H1 (cell line): Measurements from ENCODE around the gene SMIM28. TPM values are rescaled to one million over a fixed set of nuclear protein-coding genes. Genes with fewer than 3 reads are reported as not detected.

Source experiments
- CTCF ChIA-PET: fragments of 300-600 bp; sonication (Branson Sonifier 250); formaldehyde crosslinking; loops from one replicate; lab custom pipeline; 2021; ENCODE audit not compliant: partially characterized antibody; lab: Charles Lee
- POLR2A ChIA-PET: fragments of 300-600 bp; sonication (Branson Sonifier 250); formaldehyde crosslinking; loops from one replicate; lab custom pipeline; 2021; ENCODE audit warnings: inconsistent platforms; ENCODE audit not compliant: partially characterized antibody; lab: Charles Lee
- DNase-seq, 2 experiments: peaks; one replicate each; pipeline versions ENCODE4 v3.0.0 to v3.0.0-alpha.2; 2010 to 2022; ENCODE audit warnings: low spot score in 2 of 2, low read depth in 1 of 2, mixed read lengths in 1 of 2
- FAIRE-seq: peaks from 2 replicates; lab custom pipeline; 2011; peaks lifted over from hg19 to GRCh38; lab: Jason Lieb, UNC
- H2AFZ ChIP-seq: 2 replicates; pipeline ENCODE4 v1.8.1; 2012; ENCODE audit warnings: low read length, inconsistent platforms
- H2AK5ac ChIP-seq: 2 replicates; pipeline ENCODE4 v1.6.1; 2013; ENCODE audit warnings: low read depth, low read length
- H2BK120ac ChIP-seq: replicated peaks from 2 replicates; pipeline ENCODE3; 2013; ENCODE audit warnings: low read depth, low read length, inconsistent platforms
- H2BK12ac ChIP-seq: 2 replicates; pipeline ENCODE4 v1.6.1; 2013; ENCODE audit warnings: low read depth, low read length
- H2BK15ac ChIP-seq: 2 replicates; pipeline ENCODE4 v1.6.1; 2013; ENCODE audit warnings: low read length
- H2BK20ac ChIP-seq: 2 replicates; pipeline ENCODE4 v1.6.1; 2013; ENCODE audit warnings: low read length
- H2BK5ac ChIP-seq: 2 replicates; pipeline ENCODE4 v1.6.1; 2013; ENCODE audit warnings: low read depth, low read length
- H3K14ac ChIP-seq: 2 replicates; pipeline ENCODE4 v1.6.1; 2013; ENCODE audit warnings: inconsistent platforms; ENCODE audit not compliant: insufficient read length
- H3K18ac ChIP-seq: 2 replicates; pipeline ENCODE4 v1.6.1; 2013; ENCODE audit warnings: low read length; ENCODE audit errors: extremely low read depth
- H3K23ac ChIP-seq: 2 replicates; pipeline ENCODE4 v1.6.1; 2013; ENCODE audit warnings: inconsistent platforms; ENCODE audit not compliant: insufficient read length
- H3K23me2 ChIP-seq: 2 replicates; pipeline ENCODE4 v1.6.1; 2013; ENCODE audit warnings: low read depth, low read length
- H3K27ac ChIP-seq: 2 replicates; pipeline ENCODE4 v1.6.1; 2011; ENCODE audit warnings: low read depth, low read length, inconsistent platforms
- H3K27me3 ChIP-seq, 4 experiments: replicated peaks in 1 of 4; 1 replicate in 1 of 4; 2 replicates in 3 of 4; pipeline versions ENCODE4 v1.6.1 to v1.8.1; 2011 to 2013; ENCODE audit warnings: low read length in 3 of 4, mild to moderate bottlenecking in 3 of 4, inconsistent platforms in 2 of 4, mixed read lengths in 2 of 4, moderate library complexity in 1 of 4; ENCODE audit not compliant: control insufficient read depth in 3 of 4, insufficient read depth in 3 of 4; ENCODE audit errors: extremely low read depth in 1 of 4
- H3K36me3 ChIP-seq, 4 experiments: 2 replicates each; pipeline versions ENCODE4 v1.6.1 to v1.8.1; 2011 to 2013; ENCODE audit warnings: mild to moderate bottlenecking in 4 of 4, low read length in 3 of 4, moderate library complexity in 2 of 4, control low read depth in 1 of 4, inconsistent platforms in 1 of 4; ENCODE audit not compliant: insufficient read depth in 4 of 4, control insufficient read depth in 2 of 4
- H3K4ac ChIP-seq: replicated peaks from 2 replicates; pipeline ENCODE3; 2013; ENCODE audit warnings: low read length, low read depth, mixed read lengths, inconsistent platforms; ENCODE audit not compliant: insufficient read length
- H3K4me1 ChIP-seq, 4 experiments: replicated peaks in 1 of 4; 1 replicate in 1 of 4; 2 replicates in 3 of 4; pipeline versions ENCODE4 v1.6.1 to v1.8.1; 2011 to 2013; ENCODE audit warnings: low read length in 3 of 4, inconsistent platforms in 2 of 4, mixed read lengths in 1 of 4; ENCODE audit not compliant: insufficient read depth in 4 of 4, control insufficient read depth in 3 of 4
- H3K4me2 ChIP-seq, 2 experiments: 2 replicates each; pipeline versions ENCODE4 v1.6.1 to v1.8.1; 2011 to 2013; ENCODE audit warnings: low read depth in 2 of 2, low read length in 2 of 2, control low read depth in 1 of 2, inconsistent platforms in 1 of 2, mild to moderate bottlenecking in 1 of 2; ENCODE audit not compliant: insufficient read depth in 1 of 2
- H3K4me3 ChIP-seq, 4 experiments: fragments of 200-600, 300-600 bp in 1 of 4; sonication (generic), shearing (Covaris generic), sonication (Bioruptor Twin) in 1 of 4; 2 replicates each; pipeline versions ENCODE4 v1.5.1 to v1.8.1; 2011 to 2016; ENCODE audit warnings: low read length in 4 of 4, low read depth in 3 of 4, control low read depth in 2 of 4, inconsistent platforms in 2 of 4, mild to moderate bottlenecking in 2 of 4, mixed read lengths in 1 of 4, moderate library complexity in 1 of 4; ENCODE audit not compliant: insufficient read depth in 2 of 4; ENCODE audit errors: extremely low read depth in 1 of 4
- H3K56ac ChIP-seq: replicated peaks from 2 replicates; pipeline ENCODE3; 2013; ENCODE audit warnings: low read depth, mild to moderate bottlenecking, mixed read lengths, low read length, inconsistent platforms; ENCODE audit not compliant: insufficient read length
- H3K79me1 ChIP-seq: 2 replicates; pipeline ENCODE4 v1.6.1; 2013; ENCODE audit warnings: low read depth, low read length, control low read depth
- H3K79me2 ChIP-seq, 2 experiments: 2 replicates each; pipeline versions ENCODE4 v1.6.1 to v1.8.1; 2012 to 2013; ENCODE audit warnings: low read length in 2 of 2, mild to moderate bottlenecking in 2 of 2, inconsistent platforms in 1 of 2; ENCODE audit not compliant: insufficient read depth in 2 of 2, control insufficient read depth in 1 of 2
- H3K9ac ChIP-seq, 4 experiments: replicated peaks in 1 of 4; 1 replicate in 1 of 4; 2 replicates in 3 of 4; pipeline versions ENCODE4 v1.6.1 to v1.8.1; 2011 to 2013; ENCODE audit warnings: low read depth in 3 of 4, low read length in 3 of 4, control low read depth in 2 of 4, mild to moderate bottlenecking in 2 of 4, moderate library complexity in 2 of 4, inconsistent platforms in 1 of 4; ENCODE audit errors: extremely low read depth in 1 of 4
- H3K9me3 ChIP-seq, 2 experiments: 2 replicates each; pipeline versions ENCODE4 v1.6.1 to v1.8.1; 2012 to 2013; ENCODE audit warnings: mild to moderate bottlenecking in 2 of 2, moderate library complexity in 2 of 2, control low read depth in 1 of 2, inconsistent platforms in 1 of 2, low read depth in 1 of 2, low read length in 1 of 2, mixed read lengths in 1 of 2; ENCODE audit not compliant: insufficient read depth in 2 of 2
- H4K20me1 ChIP-seq, 2 experiments: replicated peaks in 1 of 2; 2 replicates each; pipeline versions ENCODE3 to v1.8.1; 2011 to 2013; ENCODE audit warnings: inconsistent platforms in 2 of 2, low read length in 2 of 2, mild to moderate bottlenecking in 1 of 2; ENCODE audit not compliant: insufficient read depth in 2 of 2, control insufficient read depth in 1 of 2
- H4K5ac ChIP-seq: 2 replicates; pipeline ENCODE4 v1.6.1; 2013; ENCODE audit warnings: low read length, low read depth, mixed read lengths, inconsistent platforms; ENCODE audit not compliant: insufficient read length
- H4K8ac ChIP-seq: 2 replicates; pipeline ENCODE4 v1.8.0; 2013; ENCODE audit warnings: mild to moderate bottlenecking, moderate library complexity, low read length, inconsistent platforms; ENCODE audit not compliant: insufficient read depth; ENCODE audit errors: extremely low read depth
- H4K91ac ChIP-seq: replicated peaks from 2 replicates; pipeline ENCODE3; 2013; ENCODE audit warnings: low read length, mixed read lengths, inconsistent platforms; ENCODE audit not compliant: insufficient read length
- CBX5 ChIP-seq: fragments of 300-800, 300-1000 bp; sonication (generic); IDR thresholded peaks from 2 replicates; pipeline ENCODE4 v1.7.1; 2016; ENCODE audit warnings: antibody characterized with exemption, low read length, low read depth
- CREB1 ChIP-seq: IDR thresholded peaks from 2 replicates; pipeline ENCODE4 v1.6.1; 2012; ENCODE audit warnings: inconsistent platforms
- EP300 ChIP-seq, 2 experiments: IDR thresholded peaks; 1 replicate in 1 of 2; 2 replicates in 1 of 2; pipeline ENCODE4 v1.6.1; 2011 to 2012; ENCODE audit warnings: low read depth in 2 of 2, low read length in 2 of 2, mild to moderate bottlenecking in 2 of 2, borderline replicate concordance in 1 of 2, inconsistent platforms in 1 of 2, moderate library complexity in 1 of 2
- FOSL1 ChIP-seq: IDR thresholded peaks from 2 replicates; pipeline ENCODE4 v1.6.1; 2011; ENCODE audit warnings: mild to moderate bottlenecking, low read depth, low read length, moderate library complexity; ENCODE audit not compliant: insufficient read depth
- KDM4A ChIP-seq: IDR thresholded peaks from one replicate; pipeline ENCODE4 v1.7.1; 2012; ENCODE audit warnings: low read depth, mild to moderate bottlenecking, moderate library complexity, low read length, inconsistent platforms; ENCODE audit not compliant: severe bottlenecking
- NRF1 ChIP-seq: IDR thresholded peaks from 2 replicates; pipeline ENCODE4 v1.6.1; 2011; ENCODE audit warnings: mild to moderate bottlenecking, low read depth, low read length, improper control_type of control experiment
- RFX5 ChIP-seq: IDR thresholded peaks from 2 replicates; pipeline ENCODE4 v1.6.1; 2011; ENCODE audit warnings: low read depth, low read length, improper control_type of control experiment, borderline replicate concordance
- SAP30 ChIP-seq: fragments of 300-600 bp; sonication (generic); IDR thresholded peaks from 2 replicates; pipeline ENCODE4 v1.7.1; 2012; ENCODE audit warnings: low read length, moderate library complexity, mild to moderate bottlenecking, inconsistent platforms; ENCODE audit not compliant: insufficient read depth, insufficient replicate concordance
- SIN3A ChIP-seq, 2 experiments: IDR thresholded peaks in 1 of 2; conservative IDR thresholded peaks in 1 of 2; 2 replicates each; pipeline ENCODE4 v1.6.1; 2011 to 2012; ENCODE audit warnings: low read length in 2 of 2, improper control_type of control experiment in 1 of 2, low read depth in 1 of 2, mild to moderate bottlenecking in 1 of 2
- SIRT6 ChIP-seq: IDR thresholded peaks from one replicate; pipeline ENCODE4 v1.7.1; 2012; ENCODE audit warnings: low read length, inconsistent platforms
- SP4 ChIP-seq: IDR thresholded peaks from 2 replicates; pipeline ENCODE4 v1.6.1; 2012; ENCODE audit warnings: low read length, inconsistent platforms
- SUZ12 ChIP-seq: fragments of 200-600 bp; sonication (generic); IDR thresholded peaks from 2 replicates; pipeline ENCODE4 v1.6.1; 2012; ENCODE audit warnings: mild to moderate bottlenecking, inconsistent platforms, low read length, moderate library complexity, mixed read lengths
- TCF12 ChIP-seq: IDR thresholded peaks from 2 replicates; pipeline ENCODE4 v1.6.1; 2011; ENCODE audit warnings: low read depth, mild to moderate bottlenecking, low read length
- YY1 ChIP-seq: IDR thresholded peaks from 2 replicates; pipeline ENCODE4 v1.6.1; 2011; ENCODE audit warnings: low read depth, mild to moderate bottlenecking, low read length
- ZNF274 ChIP-seq: IDR thresholded peaks from 2 replicates; pipeline ENCODE4 v1.7.0; 2012; ENCODE audit warnings: low read length, borderline replicate concordance; ENCODE audit errors: extremely low read depth
- WGBS, 2 experiments: shearing (Covaris generic) in 1 of 2; methylation state at CpG; one replicate each; pipeline versions ENCODE4 v1.1.6 to v1.1.7; 2013 to 2015; ENCODE audit warnings: low lambda C conversion rate in 2 of 2, mixed read lengths in 2 of 2, inconsistent platforms in 1 of 2, low coverage in 1 of 2, missing lambda C conversion rate in 1 of 2; ENCODE audit not compliant: insufficient replicate concordance in 2 of 2, insufficient coverage in 1 of 2, insufficient read length in 1 of 2; ENCODE audit errors: extremely low coverage in 1 of 2, missing lambda C conversion rate in 1 of 2; 5-methylcytosine and 5-hydroxymethylcytosine counted together
- polyA plus RNA-seq, 7 experiments: library from polyadenylated mRNA; depleted of rRNA in 3 of 7; stranded (reverse) in 5 of 7; unstranded in 2 of 7; fragments of >200 nt in 5 of 7; fragments of 200-250 nt in 2 of 7; gene quantifications; 1 replicate in 5 of 7; 2 replicates in 1 of 7; 4 replicates in 1 of 7; pipeline versions ENCODE4 v1.2.1 to v1.2.3, GENCODE V29; 2011 to 2013; ENCODE audit warnings: missing spikeins in 2 of 7, mixed read lengths in 2 of 7
- total RNA-seq: library from RNA; stranded (reverse); fragmentation: NEBNext Ultra II Directional; extraction: Animal tissue kit (Norgen Biotek cat#: 25700); gene quantifications from 2 replicates; pipeline ENCODE4 v1.2.1, GENCODE V29; 2021

Gene SMIM28
- total and polyA plus RNA-seq, 2 of the 8 experiments (the other 6 are each of a cell fraction or from before 2014, with no cell fraction given), result not detected

DNA sequence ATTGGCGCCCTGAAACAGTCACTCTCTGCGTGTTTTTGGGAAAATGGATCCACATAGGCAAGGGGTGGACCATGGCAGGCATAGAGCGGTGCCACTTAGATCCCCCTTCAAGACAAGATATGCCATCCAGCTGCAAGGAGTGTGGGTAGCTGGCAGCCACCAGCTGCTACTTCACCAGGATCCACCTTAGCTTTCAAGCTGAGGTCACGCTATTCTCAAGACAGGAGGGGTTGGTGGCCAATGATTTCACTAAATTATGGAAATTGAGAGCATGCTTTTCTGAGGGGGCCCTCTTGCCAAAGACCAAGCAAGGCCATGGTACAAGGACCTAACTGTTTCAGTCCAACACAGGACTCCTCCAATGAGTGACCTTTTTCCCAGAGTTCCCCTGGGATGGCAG lies 42.7 kb downstream of the SMIM28 start:
- no peaks in the 10 kb centered on the region for H3K79me1 ChIP-seq
- H3K4me1 ChIP-seq, result no peaks in the 10 kb centered on the region
- H3K14ac ChIP-seq, result no peak overlapping the region
- H3K4me2 ChIP-seq, result no peak overlapping the region
- no peak overlapping the region for H2BK12ac ChIP-seq
- no peak overlapping the region for H3K4me3 ChIP-seq
- POLR2A ChIA-PET, result interaction anchor here (1.1 to 1.9 kb wide), 2 partner anchors 13 to 15 kb away, joined by 6 to 12 read pairs; partner anchors contain the start of gene HEBP2
- H3K9ac ChIP-seq, result no peak overlapping the region
- no peak overlapping the region for H2BK20ac ChIP-seq
- no peak overlapping the region for H2AK5ac ChIP-seq
- no peak overlapping the region for H2BK120ac ChIP-seq
- H4K5ac ChIP-seq, result no peak overlapping the region
- no peaks in the 10 kb centered on the region for H3K27me3 ChIP-seq
- CTCF ChIA-PET, result interaction anchor here (1.3 to 1.4 kb wide), 3 partner anchors 8 to 88 kb away, joined by 4 to 5 read pairs (median 4); partner anchors contain the start of gene HEBP2
- H3K18ac ChIP-seq, result no peak overlapping the region
- H3K23ac ChIP-seq, result no peak overlapping the region
- no peak overlapping the region for H2BK15ac ChIP-seq
- H4K91ac ChIP-seq, result no peak overlapping the region
- FAIRE-seq (no peak), DNase-seq (no peak)
- no peaks in the 10 kb centered on the region for H3K79me2 ChIP-seq
- no peak overlapping the region for H4K8ac ChIP-seq
- H3K36me3 ChIP-seq, result peaks cover 0 to 12% (median 7%) of the 10 kb centered on the region in 4 experiments; a peak in 4 of 8 replicates
- H3K56ac ChIP-seq, result no peak overlapping the region
- H3K27ac ChIP-seq, result no peak overlapping the region
- no peak overlapping the region for H2AFZ ChIP-seq
- no peaks in the 10 kb centered on the region for H3K23me2 ChIP-seq
- no peak overlapping the region for H3K4ac ChIP-seq
- H3K9me3 ChIP-seq, result no peaks in the 10 kb centered on the region
- WGBS, 2 experiments, result 94% methylated on average over 4 of the region's 4 CpGs; no CpG with 5 or more reads in 1 of the 2 experiments
- H4K20me1 ChIP-seq, result no peaks in the 10 kb centered on the region
- H2BK5ac ChIP-seq, result no peak overlapping the region
- TF ChIP-seq YY1 (no peak), FOSL1 (no peak), KDM4A (no peak), RFX5 (no peak), SAP30 (no peak), SIRT6 (no peak), NRF1 (no peak), CBX5 (no peak), TCF12 (no peak), SIN3A (conservative IDR thresholded peaks at IDR 0.05 in 1 of 2, IDR thresholded peaks at IDR 0.05 in 1 of 2; ENCODE audit: low read depth in 1 of 2, low read length in 2 of 2) (no peak), SUZ12 (no peak), CREB1 (no peak), SP4 (no peak), ZNF274 (no peak), EP300 (IDR thresholded peaks at IDR 0.05; ENCODE audit: borderline replicate concordance in 1 of 2, low read depth in 2 of 2, low read length in 2 of 2) (no peak)
